ENCODE data around the gene HECW1.

The HECW1 gene

DNA sequence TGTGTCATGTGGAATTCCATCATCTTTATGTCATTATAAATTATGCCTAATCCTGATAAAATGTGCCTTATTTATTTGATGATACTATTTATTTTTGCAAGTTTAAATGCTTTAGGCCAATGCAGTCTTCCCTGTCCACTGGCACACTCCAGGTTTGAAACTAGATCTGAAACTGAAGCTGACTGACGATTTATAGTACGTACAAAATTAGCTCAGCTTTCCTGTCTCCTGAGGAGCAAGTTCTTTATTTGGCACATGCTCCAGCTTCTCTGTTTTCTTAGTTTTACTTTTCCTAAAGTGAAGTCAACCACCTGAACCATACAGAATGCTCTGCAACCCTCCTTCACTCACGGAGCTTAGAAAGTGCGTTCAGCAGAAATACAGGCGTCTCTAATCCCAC lies 164.1 kb downstream of the HECW1 start:
- DNase-seq, result no peak

GRCh38 chr7:43278088-43278644 lies 165.7 kb downstream of the HECW1 start:
- peak; percentile 63 for DNase-seq

- no peak for DNase-seq
These were observed 168.8 kb downstream of the HECW1 start for GRCh38 chr7:43281268-43281667.

DNA sequence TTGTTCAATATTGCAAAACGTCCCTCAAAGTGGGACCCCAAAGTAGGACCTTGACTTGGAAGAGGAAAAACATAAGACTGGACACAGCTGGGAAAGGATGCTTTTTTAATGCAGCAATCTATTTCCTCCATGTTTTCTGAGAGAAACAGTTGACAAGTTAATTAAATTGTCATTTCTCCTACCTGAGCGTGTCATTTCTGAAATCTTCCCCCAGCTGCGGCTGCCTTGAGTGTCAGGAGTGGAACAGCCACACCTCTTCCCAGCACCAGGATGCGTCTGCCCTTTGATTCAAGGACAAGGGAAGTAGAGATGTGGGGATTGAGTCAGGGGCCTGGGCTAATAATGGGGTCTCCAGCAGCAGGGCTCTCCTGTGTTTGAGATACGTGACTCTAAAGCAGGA lies 171.3 kb downstream of the HECW1 start:
- DNase-seq, result no peak

DNA sequence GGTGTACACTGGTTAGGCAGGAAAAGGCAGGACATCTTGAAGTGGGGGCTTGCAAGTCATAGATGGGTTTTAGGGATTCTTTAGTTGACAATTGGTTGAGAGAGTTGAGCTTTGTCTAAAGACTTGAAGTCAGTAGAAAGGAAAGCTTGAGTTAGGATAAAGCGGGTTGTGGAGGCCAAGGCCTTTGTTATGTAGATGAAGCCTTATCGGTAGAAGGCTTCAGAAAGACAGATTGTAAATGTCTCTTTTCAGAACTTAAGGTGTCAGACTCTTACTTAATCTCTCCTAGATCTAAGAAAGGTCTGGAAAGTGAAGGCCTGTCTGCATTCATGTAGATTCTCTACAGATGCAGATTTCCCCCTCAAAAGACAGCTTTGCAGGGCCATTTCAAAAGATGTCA lies 177.4 kb downstream of the HECW1 start:
- no peak for DNase-seq

DNA sequence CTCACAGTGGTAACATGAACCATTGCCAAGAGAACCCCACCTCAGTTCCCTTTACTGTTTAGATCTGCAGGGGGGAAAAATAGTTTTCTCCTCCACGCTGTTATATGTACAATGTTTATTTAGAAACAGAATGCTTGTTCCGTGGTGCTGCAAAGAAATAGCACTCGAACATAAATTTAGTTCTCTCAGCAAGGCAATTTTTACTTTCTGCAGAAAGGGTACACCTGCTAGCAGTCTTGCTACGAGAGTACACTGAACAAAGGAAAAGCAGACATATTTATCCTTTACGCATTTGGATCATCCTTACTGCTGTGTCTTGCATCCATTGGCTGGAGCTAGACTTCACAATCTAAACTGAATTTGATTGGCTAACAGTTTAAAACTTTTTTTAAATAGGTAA lies 178.5 kb downstream of the HECW1 start:
- DNase-seq, result no peak

DNA sequence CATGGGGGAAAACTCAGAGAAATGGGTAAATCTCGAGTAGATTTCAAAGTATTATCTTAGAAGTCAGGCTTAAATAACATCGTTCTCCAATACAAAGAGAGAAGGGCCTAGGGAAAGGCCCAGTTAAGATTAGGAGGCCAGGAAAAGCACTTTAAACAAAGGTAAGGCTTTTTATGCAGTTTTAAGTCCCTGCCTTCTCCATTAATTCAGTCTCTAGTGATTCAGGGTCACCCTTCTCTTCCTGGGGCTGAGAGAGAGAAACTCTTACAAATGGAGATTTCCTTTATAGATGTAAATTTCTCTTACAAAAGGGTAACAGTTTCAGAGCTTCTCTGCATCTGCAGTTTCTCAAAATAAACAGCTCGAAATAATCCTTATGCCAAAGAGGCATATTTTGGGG lies 179.3 kb downstream of the HECW1 start:
- no peak for DNase-seq

- no peak for DNase-seq
These were observed 179.9 kb downstream of the HECW1 start for GRCh38 chr7:43292384-43292783.

- DNase-seq, result peak; percentile 44
These were observed 181.7 kb downstream of the HECW1 start for GRCh38 chr7:43294080-43294630.

GRCh38 chr7:43295429-43295828 lies 183.0 kb downstream of the HECW1 start:
- no peak for DNase-seq

DNA sequence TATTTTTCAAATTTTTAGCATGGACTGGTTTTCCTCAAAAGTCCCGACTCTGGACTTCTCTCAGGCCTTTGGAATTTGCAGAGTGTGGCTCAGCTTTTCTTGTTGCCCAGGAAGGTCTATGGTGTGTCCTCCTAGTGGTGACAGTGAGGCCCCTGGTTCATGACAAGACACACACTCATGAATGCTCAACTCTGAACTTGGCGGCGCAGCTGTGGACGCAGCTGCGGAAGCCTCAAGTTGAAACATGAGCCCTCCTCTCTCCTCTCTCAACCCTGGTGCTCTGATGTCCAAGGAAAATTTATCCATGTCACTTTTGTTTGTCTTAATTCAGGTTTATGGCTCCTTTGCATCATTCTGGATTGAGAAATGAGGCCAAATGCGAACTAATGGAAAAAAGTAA lies 183.9 kb downstream of the HECW1 start:
- no peak for DNase-seq

DNA sequence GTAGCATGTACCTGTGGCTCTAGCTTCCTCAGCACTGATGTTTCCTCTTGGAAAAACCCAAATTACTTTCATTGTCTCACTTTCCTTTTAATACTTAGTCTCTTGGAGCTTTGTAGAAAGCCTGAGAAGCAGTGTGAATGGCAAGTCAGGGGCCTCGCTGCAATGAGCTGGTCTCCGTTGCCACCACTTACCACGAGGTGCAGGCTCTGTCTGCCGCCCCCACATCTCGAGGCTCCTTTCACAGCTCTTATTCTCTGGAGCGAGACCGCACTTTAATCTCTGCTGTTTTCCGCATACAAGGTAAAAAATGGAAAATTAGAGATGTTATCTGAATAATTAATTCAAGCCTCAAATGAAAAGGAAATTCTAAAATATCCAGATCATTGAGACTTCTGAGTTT lies 186.2 kb downstream of the HECW1 start:
- DNase-seq, result no peak

DNA sequence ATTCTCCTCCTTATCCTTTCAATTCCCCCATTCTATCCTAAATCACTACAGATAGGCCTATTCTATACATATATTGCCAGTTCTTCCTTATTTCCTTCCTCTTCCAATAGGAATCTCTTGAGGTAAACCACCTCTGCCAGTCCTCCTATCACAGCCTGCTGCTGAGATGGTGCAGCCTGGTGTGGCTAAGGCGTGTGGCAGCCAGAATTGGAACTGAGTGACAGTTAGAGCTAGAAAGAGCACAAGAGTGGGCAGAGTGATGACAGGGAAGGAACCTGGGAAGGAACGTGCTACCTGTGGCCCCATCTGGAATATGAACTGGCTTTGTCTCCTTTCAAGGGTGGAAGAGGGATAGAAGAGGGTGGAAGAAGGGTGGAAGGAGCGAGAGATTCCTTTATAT lies 187.7 kb downstream of the HECW1 start:
- no peak for DNase-seq

- DNase-seq, result peak; percentile 8
These were observed 189.8 kb downstream of the HECW1 start for GRCh38 chr7:43302211-43302711.

- no peak for DNase-seq
These were observed 190.5 kb downstream of the HECW1 start for GRCh38 chr7:43302773-43303460.

GRCh38 chr7:43303740-43304241 lies 191.3 kb downstream of the HECW1 start:
- DNase-seq, result peak; percentile 3

DNA sequence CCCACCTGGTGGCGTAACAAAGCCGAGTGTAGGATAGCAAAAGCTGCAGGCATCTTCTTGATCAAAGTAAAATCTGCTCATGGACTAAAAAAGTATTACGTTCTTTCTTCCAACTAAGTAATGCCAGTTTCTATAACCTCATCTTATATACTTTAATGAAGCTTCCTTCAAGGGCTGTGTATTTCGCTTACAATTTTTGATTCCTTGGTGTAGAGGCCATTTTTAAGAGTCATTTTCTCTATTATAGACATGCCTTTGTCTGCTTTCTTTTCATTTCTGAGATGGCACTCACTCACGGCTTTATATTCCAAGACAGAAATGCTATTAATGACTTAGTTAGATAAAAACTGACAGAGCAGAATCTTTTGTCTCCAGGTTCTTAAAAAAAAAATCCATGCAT lies 194.0 kb downstream of the HECW1 start:
- DNase-seq, result no peak

DNA sequence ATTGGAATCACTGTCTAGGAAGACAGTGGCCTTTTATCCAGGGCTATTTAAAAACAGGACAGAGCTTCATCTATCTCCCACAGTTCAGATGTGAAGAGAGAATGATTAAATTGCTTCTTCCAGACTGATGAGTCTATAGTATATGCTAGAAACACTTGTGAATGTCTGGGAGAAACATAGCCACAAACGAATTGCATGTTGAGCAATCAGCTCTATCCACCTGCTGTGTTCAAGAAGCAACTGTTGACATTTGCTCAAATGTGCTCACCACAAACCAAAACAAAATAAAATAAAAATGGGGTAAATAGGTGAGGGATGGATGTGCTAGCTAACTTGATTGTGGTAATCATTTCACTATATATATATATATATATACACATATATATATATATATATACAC lies 195.1 kb downstream of the HECW1 start:
- DNase-seq, result no peak

GRCh38 chr7:43308913-43309705 lies 196.7 kb downstream of the HECW1 start:
- DNase-seq, result no peak

GRCh38 chr7:43309706-43310022 lies 197.2 kb downstream of the HECW1 start:
- DNase-seq, result no peak

- no peak for DNase-seq
These were observed 198.6 kb downstream of the HECW1 start for GRCh38 chr7:43311052-43311451.

DNA sequence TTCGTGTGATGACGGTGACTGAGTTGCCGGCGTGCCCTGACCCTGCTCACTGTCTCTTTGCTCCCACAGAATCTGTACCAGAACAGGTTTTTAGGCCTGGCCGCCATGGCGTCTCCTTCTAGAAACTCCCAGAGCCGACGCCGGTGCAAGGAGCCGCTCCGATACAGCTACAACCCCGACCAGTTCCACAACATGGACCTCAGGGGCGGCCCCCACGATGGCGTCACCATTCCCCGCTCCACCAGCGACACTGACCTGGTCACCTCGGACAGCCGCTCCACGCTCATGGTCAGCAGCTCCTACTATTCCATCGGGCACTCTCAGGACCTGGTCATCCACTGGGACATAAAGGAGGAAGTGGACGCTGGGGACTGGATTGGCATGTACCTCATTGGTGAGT lies 199.2 kb downstream of the HECW1 start:
- DNase-seq, result no peak

- DNase-seq, result no peak
These were observed 201.4 kb downstream of the HECW1 start for GRCh38 chr7:43313628-43314378.

Measured in HCEC 1CT (cell line).